NCI-H2081 treated with DMSO at 0.1 percent for 48 hours (cell line): ENCODE data around the gene LINC00237.

ENCODE experiments used
- DNase-seq: peaks from one replicate; lab custom pipeline; 2025; lab: John Stamatoyannopoulos, UW

Gene LINC00237

GRCh38 chr20:21046413-21047070 lies 59.6 kb downstream of the LINC00237 start:
- DNase-seq: no peak
